NCI-H128 (cell line): Measurements from ENCODE around the gene APOF.
"Not testable (repeated sequence)": the region's sequence is repeated elsewhere in the genome, so short reads cannot be mapped to it uniquely, and the experiment has no call there.

Experiments
- DNase-seq: peaks from one replicate; lab custom pipeline; 2025; ENCODE audit not compliant: unreplicated experiment; lab: John Stamatoyannopoulos, UW

APOF gene

GRCh38 chr12:56374726-56375597 is 12.3 kb upstream of the APOF start:
- DNase-seq: no peak

GRCh38 chr12:56373515-56373914 is 10.9 kb upstream of the APOF start:
- DNase-seq: no peak

- DNase-seq: no peak
Observed at GRCh38 chr12:56366948-56367347, 4.3 kb upstream of the APOF start.

GRCh38 chr12:56361487-56362129 is 1.0 kb downstream of the APOF start:
- DNase-seq: no peak

DNA sequence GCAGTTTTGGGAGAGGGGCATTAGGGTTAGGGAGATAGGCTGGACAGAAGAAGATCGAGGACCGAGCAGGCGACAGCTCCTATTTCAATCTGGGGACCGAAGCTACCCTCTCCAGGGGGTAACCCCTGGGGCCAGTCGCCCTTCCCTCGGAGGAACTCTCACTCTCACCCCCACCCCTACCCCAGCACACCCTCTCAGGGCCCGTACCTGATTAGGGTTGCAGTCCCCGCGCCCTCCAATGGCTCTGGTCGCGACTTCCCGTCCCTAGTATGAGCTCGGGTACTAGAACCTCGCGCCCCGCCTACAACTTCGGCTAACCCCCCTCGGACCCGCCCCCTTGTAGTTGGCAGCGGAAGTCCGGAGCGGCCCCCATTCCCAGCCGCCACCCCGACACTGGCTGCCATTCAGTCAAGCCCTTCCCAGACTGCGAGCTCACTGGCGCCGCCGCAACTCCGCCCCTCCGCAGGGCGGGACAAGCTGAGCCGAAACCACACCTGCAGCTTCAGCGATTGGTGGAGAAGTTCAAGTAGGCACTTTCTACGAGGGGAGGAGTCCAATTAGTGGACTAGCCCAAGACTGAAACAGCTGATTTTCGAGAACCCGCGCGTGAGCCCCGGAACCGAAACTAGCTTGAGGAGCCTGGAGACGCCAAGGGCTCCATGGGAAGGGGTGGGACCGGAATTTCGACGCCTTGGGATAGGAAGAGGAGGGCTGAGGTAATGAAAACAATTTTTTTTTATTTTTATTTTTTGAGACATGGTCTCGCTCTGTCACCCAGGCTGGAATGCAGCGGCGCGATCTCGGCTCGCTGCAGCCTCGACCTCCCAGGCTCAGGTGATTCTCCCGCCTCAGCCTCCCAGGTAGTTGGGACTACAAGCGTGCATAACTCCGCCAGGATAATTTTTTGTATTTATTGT is 2.5 kb downstream of the APOF start, which contains the start of gene STAT2:
Gene STAT2, minus strand, starts transcription at position 257 of the 917 bp plus-strand sequence. CDS start 3,536 bp downstream, outside the sequence.
- peak; percentile 97 for DNase-seq

DNA sequence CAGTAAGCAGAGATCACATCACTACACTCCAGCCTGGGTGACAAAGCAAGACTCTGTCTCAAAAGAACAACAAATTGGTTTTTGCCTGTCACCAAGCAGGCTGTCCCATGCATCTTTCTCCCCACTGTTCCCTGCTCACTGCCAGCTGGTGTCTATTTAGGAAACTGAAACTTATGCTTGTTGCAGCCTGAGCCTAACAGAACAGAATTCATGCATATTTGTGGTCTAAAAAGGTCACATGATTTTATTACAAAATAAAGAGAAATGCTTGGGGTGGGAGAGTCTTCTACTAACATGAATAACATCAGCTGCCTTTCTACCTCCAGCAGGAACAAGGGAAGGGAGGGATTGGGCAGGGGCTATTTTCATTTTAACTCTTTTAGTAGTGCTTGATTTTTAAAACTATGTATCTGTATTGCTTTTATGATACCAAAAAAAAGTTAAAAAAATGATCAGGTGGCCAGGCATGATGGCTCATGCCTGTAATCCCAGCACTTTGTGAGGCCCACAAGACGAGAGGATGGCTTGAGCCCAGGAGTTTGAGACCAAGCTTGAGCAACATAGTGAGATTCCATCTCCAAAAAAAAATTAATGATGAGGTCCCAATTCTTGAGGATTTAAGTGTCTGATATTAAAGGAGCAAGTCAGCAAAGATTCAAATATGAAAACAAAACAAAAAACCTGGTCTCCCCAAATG is 3.7 kb downstream of the APOF start:
- no peak for DNase-seq

DNA sequence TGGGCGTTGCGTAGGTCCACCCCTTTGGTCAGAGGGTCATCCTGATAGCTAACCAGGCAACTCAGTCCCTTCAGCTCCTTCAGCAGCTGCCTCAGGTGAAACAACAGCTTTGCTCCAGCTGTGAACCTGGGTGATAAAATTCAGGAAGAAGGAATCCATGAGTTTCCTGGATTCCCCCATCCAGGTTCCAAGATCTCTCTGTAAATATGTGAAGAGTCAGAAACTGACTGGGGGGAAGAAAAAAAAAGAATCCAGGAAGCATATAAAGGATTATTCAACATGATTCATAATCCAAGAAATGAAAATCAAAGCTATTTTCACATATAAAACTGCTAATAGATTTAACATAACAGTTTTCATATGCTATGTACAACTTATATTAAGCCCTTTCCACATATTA is 11.3 kb downstream of the APOF start:
- DNase-seq: no peak

GRCh38 chr12:56350662-56351061 is 12.0 kb downstream of the APOF start:
- no peak for DNase-seq

- DNase-seq: no peak
Observed at GRCh38 chr12:56348776-56349175, 13.9 kb downstream of the APOF start.

DNA sequence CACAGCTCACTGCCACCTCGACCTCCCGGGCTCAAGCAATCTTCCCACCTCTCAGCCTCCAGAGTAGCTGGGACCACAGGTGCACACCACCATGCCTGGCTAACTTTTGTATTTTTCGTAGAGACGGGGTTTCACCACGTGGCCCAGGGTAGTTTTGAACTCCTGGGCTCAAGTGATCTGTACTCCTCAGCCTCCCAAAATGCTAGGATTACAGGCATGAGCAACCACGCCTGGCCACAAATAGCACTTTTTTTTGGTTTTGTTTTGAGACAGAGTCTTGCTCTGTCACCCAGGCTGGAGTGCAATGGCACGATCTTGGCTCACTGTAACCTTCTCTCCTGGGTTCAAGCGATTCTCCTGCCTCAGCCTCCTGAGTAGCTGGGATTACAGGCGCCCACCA is 15.4 kb downstream of the APOF start:
- DNase-seq: not testable (repeated sequence)

GRCh38 chr12:56346675-56347074 is 16.0 kb downstream of the APOF start:
- DNase-seq: no peak

DNA sequence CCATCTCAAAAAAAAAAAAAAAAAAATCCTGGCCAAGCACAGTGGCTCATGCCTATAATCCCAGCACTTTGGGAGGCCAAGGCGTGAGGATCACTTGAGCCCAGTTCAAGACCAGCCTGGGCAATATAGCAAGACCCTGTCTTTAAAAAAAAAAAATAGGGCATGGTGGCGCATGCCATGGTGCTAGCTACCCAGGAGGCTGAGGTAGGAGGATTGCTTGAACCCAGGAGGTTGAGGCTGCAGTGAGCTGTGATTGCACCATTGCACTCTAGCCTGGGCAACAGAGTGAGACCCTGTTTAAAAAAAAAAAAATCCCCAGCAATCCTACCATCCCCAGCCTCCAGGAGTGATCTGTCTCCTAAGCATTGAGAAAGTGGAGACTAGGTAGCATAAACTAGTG is 20.4 kb downstream of the APOF start:
- not testable (repeated sequence) for DNase-seq

GRCh38 chr12:56341616-56342015 is 21.0 kb downstream of the APOF start:
- no peak for DNase-seq

DNA sequence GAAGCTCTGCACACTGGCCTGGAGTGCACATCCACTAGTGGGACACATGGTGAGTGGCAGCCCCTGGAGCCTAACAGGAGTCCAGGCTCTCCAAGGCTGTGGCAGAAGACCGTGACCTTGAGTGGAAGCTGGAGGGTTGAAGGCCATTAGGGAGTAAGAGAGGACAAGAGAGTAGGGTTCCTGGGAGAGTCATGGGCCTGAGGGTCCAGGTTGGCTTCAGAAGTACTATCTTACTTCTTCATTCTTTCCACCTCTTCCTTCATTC is 23.6 kb downstream of the APOF start:
- DNase-seq: no peak

DNA sequence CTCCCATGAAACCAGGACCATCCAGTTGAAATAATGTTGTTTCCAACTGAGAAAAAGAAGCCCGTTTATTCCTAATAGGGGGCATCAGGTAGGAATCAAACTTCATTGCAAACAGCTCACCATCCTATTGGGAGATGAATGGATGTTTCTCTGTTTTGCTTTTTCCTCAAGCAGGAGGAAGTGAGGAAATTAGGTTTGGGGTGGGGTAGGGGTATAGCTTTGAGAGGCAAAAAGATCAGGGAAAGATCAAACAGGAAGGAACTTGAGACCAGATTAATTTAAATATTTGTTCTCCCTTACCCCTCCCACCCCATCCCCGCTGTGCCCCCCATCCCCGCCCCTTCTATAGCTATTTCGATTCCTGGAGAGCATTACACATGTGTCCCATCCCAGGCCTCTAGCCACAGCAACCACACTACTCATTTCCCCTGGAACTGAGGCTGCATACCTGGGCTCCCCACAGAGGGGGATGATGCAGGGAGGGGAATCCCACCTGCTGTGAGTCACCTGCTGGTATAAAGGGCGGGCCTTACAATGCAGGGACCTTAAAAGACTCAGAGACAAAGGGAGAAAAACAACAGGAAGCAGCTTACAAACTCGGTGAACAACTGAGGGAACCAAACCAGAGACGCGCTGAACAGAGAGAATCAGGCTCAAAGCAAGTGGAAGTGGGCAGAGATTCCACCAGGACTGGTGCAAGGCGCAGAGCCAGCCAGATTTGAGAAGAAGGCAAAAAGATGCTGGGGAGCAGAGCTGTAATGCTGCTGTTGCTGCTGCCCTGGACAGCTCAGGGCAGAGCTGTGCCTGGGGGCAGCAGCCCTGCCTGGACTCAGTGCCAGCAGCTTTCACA is 24.1 kb downstream of the APOF start, which contains the start of gene IL23A:
Gene IL23A, plus strand, starts transcription at position 577 of the 850 bp plus-strand sequence. Its CDS starts 161 bp downstream, at position 738.
- DNase-seq: no peak

- no peak for DNase-seq
Observed at GRCh38 chr12:56337753-56338251, 24.9 kb downstream of the APOF start.

GRCh38 chr12:56336361-56337167 is 26.1 kb downstream of the APOF start:
- no peak for DNase-seq

DNA sequence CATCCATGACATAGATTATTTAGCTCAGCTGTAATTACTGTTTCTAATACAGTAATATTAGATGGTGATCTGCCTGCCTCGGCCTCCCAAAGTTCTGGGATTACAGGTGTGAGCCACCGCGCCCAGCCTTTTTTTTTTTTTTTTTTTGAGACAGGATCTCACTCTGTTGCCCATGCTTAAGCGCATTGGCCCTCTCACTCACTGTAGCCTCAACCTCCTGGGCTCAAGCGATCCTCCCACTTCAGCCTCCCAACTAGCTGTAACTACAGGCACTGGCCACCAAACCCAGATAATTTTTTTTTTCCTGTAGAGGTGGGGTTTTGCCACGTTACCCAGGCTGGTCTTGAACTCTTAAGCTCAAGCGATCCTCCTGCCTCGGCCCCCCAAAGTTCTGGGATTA is 27.1 kb downstream of the APOF start:
- DNase-seq: not testable (repeated sequence)

- no peak for DNase-seq
Observed at GRCh38 chr12:56334490-56334793, 28.2 kb downstream of the APOF start.
